Measurements from ENCODE around the gene ITGA8.

Gene ITGA8

GRCh38 chr10:15620836-15621515, 98.7 kb downstream of the ITGA8 start:
- in situ Hi-C loops (cut with HindIII; ENCODE audit: low pct_unique_long_range_greater_than_20kb, low sequenced_read_pairs), result no loop called here
- DNase-seq (ENCODE audit: low read depth in 1 of 2, low spot score in 1 of 2), result no peak
- TF ChIP-seq JUND (IDR thresholded peaks at IDR 0.05; ENCODE audit: low read depth), result no peak

GRCh38 chr10:15620337-15620736, 99.4 kb downstream of the ITGA8 start:
- in situ Hi-C loops (cut with HindIII; ENCODE audit: low pct_unique_long_range_greater_than_20kb, low sequenced_read_pairs), result no loop called here
- DNase-seq (ENCODE audit: low read depth in 1 of 2, low spot score in 1 of 2), result no peak

GRCh38 chr10:15609246-15609645, 110.5 kb downstream of the ITGA8 start:
- in situ Hi-C loops (cut with HindIII; ENCODE audit: low pct_unique_long_range_greater_than_20kb, low sequenced_read_pairs), result no loop called here
- DNase-seq (ENCODE audit: low read depth in 1 of 2, low spot score in 1 of 2), result no peak
- TF ChIP-seq JUND (IDR thresholded peaks at IDR 0.05; ENCODE audit: low read depth), result no peak

More at GRCh38 chr10:15620337-15620736, 99.4 kb downstream of the ITGA8 start:
- TF ChIP-seq JUND (IDR thresholded peaks at IDR 0.05; ENCODE audit: low read depth), result no peak

- in situ Hi-C loops (cut with HindIII; ENCODE audit: low pct_unique_long_range_greater_than_20kb, low sequenced_read_pairs), result no loop called here
- no peak for TF ChIP-seq JUND (IDR thresholded peaks at IDR 0.05; ENCODE audit: low read depth)
- no peak for DNase-seq (ENCODE audit: low read depth in 1 of 2, low spot score in 1 of 2)
These were observed 113.3 kb downstream of the ITGA8 start for GRCh38 chr10:15606377-15606776.

GRCh38 chr10:15605740-15606369, 113.9 kb downstream of the ITGA8 start:
- in situ Hi-C loops (cut with HindIII; ENCODE audit: low pct_unique_long_range_greater_than_20kb, low sequenced_read_pairs), result no loop called here
- no peak for TF ChIP-seq JUND (IDR thresholded peaks at IDR 0.05; ENCODE audit: low read depth)

GRCh38 chr10:15603446-15604011, 116.2 kb downstream of the ITGA8 start:
- DNase-seq (ENCODE audit: low read depth in 1 of 2, low spot score in 1 of 2), result no peak
- no peak for TF ChIP-seq JUND (IDR thresholded peaks at IDR 0.05; ENCODE audit: low read depth)
- in situ Hi-C loops (cut with HindIII; ENCODE audit: low pct_unique_long_range_greater_than_20kb, low sequenced_read_pairs), result no loop called here

More at GRCh38 chr10:15605740-15606369, 113.9 kb downstream of the ITGA8 start:
- no peak for DNase-seq (ENCODE audit: low read depth in 1 of 2, low spot score in 1 of 2)

GRCh38 chr10:15601819-15602218, 117.9 kb downstream of the ITGA8 start:
- in situ Hi-C loops (cut with HindIII; ENCODE audit: low pct_unique_long_range_greater_than_20kb, low sequenced_read_pairs), result no loop called here
- TF ChIP-seq JUND (IDR thresholded peaks at IDR 0.05; ENCODE audit: low read depth), result no peak
- DNase-seq (ENCODE audit: low read depth in 1 of 2, low spot score in 1 of 2), result no peak

- DNase-seq (ENCODE audit: low read depth in 1 of 2, low spot score in 1 of 2), result no peak
- no peak for TF ChIP-seq JUND (IDR thresholded peaks at IDR 0.05; ENCODE audit: low read depth)
- in situ Hi-C loops (cut with HindIII; ENCODE audit: low pct_unique_long_range_greater_than_20kb, low sequenced_read_pairs), result no loop called here
These were observed 124.5 kb downstream of the ITGA8 start for GRCh38 chr10:15595260-15595659.

GRCh38 chr10:15591937-15592336, 127.8 kb downstream of the ITGA8 start:
- TF ChIP-seq JUND (IDR thresholded peaks at IDR 0.05; ENCODE audit: low read depth), result no peak
- in situ Hi-C loops (cut with HindIII; ENCODE audit: low pct_unique_long_range_greater_than_20kb, low sequenced_read_pairs), result no loop called here
- no peak for DNase-seq (ENCODE audit: low read depth in 1 of 2, low spot score in 1 of 2)

- DNase-seq (ENCODE audit: low read depth in 1 of 2, low spot score in 1 of 2), result no peak
- no peak for TF ChIP-seq JUND (IDR thresholded peaks at IDR 0.05; ENCODE audit: low read depth)
- in situ Hi-C loops (cut with HindIII; ENCODE audit: low pct_unique_long_range_greater_than_20kb, low sequenced_read_pairs), result no loop called here
These were observed 128.3 kb downstream of the ITGA8 start for GRCh38 chr10:15591431-15591830.

- TF ChIP-seq JUND (IDR thresholded peaks at IDR 0.05; ENCODE audit: low read depth), result no peak
- no peak for DNase-seq (ENCODE audit: low read depth in 1 of 2, low spot score in 1 of 2)
- in situ Hi-C loops (cut with HindIII; ENCODE audit: low pct_unique_long_range_greater_than_20kb, low sequenced_read_pairs), result no loop called here
These were observed 130.8 kb downstream of the ITGA8 start for GRCh38 chr10:15588635-15589508.

- in situ Hi-C loops (cut with HindIII; ENCODE audit: low pct_unique_long_range_greater_than_20kb, low sequenced_read_pairs), result no loop called here
- DNase-seq (ENCODE audit: low read depth in 1 of 2, low spot score in 1 of 2), result no peak
- no peak for TF ChIP-seq JUND (IDR thresholded peaks at IDR 0.05; ENCODE audit: low read depth)
These were observed 131.6 kb downstream of the ITGA8 start for GRCh38 chr10:15588151-15588550.
